Kidney glomerular epithelial cell (primary cell): ENCODE results near the gene TMEM154.
A peak's percentile ranks its signal among the peaks of the same experiment; 100 is the strongest.

Experiments
- DNase-seq: peaks from one replicate; lab custom pipeline; 2025; lab: John Stamatoyannopoulos, UW

The TMEM154 gene, protein sequence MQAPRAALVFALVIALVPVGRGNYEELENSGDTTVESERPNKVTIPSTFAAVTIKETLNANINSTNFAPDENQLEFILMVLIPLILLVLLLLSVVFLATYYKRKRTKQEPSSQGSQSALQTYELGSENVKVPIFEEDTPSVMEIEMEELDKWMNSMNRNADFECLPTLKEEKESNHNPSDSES

GRCh38 chr4:152679414-152680281 lies at the start of gene TMEM154:
Gene TMEM154 (minus strand): TSS chr4:152679997. CDS start chr4:152679933, 64 bp downstream.
- DNase-seq: peak; percentile 68

GRCh38 chr4:152729466-152729865 lies 49.7 kb upstream of the TMEM154 start:
- peak; percentile 47 for DNase-seq

GRCh38 chr4:152728343-152728742 lies 48.5 kb upstream of the TMEM154 start:
- no peak for DNase-seq

DNA sequence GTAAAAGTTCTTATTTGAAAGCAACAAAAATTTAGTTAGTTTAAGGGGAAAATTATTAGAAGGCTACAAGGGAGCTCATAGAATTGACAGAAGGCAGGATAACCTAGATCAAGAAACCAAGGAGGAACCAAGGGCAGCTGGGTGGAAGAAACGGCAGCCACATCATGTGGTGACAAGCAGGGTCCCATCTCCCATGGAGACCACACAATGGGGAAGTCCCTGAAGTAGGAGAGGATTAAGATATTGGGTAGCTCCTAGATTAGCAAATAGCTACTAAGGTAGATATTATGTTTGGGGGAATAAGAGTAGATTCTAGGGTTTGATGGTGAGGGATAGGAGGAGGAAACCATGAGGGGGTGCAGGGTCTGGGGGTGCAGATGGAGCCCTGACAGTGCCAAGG lies 48.0 kb upstream of the TMEM154 start:
- DNase-seq: no peak

DNA sequence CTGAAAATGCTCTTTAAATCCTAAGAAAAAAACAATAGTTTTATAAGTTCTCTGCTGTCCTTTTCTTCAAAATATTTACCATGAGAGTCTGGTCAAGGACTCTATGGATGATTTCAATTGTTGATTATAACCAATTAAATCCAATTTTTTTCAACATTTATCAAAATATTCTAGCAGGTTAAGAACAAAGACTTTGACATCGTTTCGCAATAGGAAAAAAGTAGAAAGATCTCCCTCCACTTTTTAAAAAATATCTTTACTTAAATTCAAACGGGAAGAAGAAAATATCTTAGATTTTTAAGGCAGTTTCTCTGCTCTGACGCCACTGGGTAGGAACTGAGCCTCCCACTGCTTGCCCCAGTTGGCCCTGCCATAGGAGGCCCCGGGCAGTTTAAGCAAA lies 44.7 kb upstream of the TMEM154 start:
- no peak for DNase-seq

- DNase-seq: no peak
These were observed 43.4 kb upstream of the TMEM154 start for GRCh38 chr4:152723236-152723635.

DNA sequence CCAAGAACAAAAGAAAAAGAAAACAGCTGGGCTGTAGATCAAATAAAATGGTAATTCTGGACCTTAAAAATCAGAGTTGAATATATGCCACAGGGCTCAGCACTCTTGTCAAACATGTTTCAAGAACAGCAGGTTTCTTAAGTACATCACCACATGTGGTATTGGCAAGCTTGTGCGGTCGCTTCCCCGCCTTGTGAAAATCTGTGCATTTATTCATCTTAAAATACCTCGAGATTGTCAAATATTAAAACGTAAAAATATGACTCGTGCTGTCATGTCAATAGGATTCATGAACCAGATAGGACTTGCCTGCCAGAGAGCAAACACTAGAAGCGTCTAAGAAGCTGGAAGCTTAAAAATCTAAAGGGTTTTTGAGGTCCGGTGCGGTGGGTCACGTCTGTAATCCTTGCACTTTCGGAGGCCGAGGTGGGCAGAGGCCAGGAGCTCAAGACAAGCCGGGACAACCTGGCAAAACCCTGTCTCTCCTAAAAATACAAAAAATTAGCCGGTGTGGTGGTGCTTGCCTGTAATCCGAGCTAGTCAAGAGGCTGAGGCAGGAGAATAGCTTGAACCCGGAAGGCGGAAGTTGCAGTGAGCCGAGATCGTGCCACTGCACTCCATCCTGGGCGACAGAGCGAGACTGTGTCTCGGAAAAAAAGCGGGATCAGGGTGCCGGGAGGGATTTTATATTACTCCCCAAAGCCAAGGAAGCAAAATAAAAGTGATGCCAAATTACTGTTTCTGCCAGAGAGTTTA lies 40.2 kb upstream of the TMEM154 start:
- DNase-seq: no peak

DNA sequence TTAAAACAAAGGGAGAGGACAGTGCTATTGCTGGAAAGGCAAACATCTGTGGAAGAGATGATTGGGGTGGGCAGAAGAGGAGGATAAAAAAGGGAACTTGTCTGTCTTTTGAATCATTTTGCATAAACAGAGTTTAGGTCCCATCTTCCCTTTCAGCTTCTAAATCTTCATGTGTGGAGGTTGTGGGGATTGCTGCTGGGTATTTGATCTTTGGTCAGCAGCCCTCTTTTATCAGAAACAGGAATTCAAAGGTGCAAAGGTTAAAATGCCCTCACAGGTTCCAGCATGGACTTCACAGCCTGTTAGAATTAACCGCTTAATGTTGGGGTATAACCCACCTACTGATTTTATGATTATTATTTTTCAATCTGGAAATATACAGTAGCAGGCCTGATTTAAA lies 39.5 kb upstream of the TMEM154 start:
- no peak for DNase-seq

DNA sequence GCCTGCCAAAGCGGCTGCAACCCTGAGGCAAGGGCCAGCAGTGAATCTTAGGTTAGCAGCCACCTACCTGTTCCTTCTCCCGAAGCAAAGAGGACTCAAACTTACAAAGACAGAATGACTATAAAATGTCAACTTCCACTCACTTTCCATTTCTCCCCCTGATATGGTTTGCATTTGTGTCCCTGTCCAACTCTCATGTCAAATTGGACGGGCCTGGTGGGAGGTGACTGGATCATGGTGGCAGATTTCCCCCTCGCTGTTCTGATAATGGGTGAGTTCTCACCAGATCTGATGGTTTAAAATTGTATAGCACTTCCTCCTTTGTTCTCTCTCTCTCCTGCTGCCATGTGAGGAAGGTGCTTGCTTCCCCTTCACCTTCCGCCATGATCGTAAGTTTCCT lies 35.3 kb upstream of the TMEM154 start:
- no peak for DNase-seq

DNA sequence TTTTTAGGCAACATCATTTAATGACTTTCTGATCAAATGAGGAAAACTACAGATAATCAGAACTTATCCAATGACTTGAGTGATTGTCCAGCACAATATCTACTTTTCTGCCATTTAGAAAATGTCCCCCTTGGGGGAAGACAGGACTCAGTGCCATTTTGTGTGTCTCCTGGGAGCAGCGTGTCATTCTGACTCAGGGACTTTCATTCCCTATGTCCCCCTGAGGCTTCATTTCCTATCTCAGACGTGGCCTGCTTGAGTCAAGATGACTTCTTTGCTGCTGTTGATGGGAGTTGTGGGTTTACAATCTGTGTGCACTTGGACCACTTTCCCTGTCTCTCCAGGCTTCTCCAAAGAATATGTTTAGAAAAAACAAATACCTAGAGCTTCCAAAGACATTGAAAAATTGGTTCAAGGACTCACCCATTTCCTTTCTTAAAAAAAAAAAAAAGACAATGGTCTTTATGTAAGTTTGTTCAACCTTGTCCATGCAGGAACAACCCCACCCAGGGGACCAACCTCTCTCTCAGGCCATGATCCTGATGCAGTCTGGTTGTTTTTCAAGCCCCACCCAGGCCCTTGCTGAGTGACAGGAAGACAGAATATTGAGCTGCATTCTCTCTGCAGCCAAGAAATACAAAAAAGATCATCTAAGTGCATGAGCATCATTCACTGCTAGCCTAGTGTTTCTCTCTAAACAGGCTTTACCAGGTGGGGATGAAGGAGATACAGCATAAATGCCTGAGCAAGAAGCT lies 34.3 kb upstream of the TMEM154 start:
- no peak for DNase-seq

- no peak for DNase-seq
These were observed 30.1 kb upstream of the TMEM154 start for GRCh38 chr4:152709675-152710438.

- no peak for DNase-seq
These were observed 29.0 kb upstream of the TMEM154 start for GRCh38 chr4:152708796-152709195.

GRCh38 chr4:152708361-152708760 lies 28.6 kb upstream of the TMEM154 start:
- DNase-seq: no peak

DNA sequence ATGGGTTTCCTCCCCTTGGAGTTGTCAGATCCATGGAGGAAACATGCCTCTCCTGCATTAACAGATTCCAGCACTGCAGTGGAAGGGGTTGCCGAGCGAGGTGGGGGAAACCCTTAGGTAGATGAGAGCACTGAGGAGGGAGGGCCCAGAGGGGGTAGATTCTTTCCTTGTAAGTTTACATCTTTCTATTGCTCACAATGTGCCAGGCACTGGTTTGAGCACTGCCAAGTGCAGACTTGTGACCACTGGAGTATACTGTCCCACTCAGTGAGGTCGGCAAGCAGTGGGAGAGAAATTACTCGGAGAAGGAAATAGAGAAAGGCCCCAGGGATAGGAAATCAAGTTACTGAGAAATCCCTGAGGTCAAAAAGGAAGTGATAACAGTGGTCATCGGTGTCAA lies 27.8 kb upstream of the TMEM154 start:
- DNase-seq: no peak

DNA sequence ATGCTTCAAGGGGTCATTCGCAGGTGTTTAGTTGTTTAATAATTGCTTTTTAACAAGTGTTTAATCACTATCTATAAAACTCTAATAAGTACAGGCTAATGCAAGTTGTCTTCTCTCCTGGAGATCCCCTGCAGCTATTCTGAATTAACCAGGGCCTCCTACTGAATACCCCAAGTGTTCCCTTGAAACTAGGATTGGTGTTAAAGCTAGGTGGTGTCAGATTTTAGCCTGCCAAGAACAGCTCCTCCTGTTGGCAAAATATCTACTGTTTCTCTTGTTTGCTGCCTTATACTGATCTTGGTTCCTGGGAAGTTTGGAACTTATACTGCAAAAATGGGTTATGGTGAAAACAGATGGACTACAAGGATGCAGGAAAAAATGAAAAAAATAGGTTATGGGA lies 26.1 kb upstream of the TMEM154 start:
- no peak for DNase-seq

- no peak for DNase-seq
These were observed 25.0 kb upstream of the TMEM154 start for GRCh38 chr4:152704788-152705187.

DNA sequence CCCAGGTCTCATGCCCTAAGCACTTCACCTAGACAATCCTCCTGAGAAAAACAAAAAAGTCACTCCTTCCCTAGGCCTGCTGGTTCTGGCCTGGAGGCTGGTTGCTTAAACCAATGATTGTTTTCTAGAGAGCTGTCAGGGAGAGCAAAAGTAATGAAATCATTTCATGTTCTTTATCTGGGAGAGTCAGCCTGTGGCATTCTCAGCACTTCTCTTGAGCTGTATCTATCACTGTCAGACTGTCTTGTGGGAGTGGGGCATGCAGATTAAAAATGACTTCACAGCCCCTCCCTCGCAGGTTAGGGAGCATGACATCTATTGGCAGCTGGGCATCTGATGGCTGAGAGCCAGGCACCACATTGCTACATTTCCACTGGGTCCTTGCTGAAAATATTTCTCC lies 20.4 kb upstream of the TMEM154 start:
- DNase-seq: peak; percentile 39

DNA sequence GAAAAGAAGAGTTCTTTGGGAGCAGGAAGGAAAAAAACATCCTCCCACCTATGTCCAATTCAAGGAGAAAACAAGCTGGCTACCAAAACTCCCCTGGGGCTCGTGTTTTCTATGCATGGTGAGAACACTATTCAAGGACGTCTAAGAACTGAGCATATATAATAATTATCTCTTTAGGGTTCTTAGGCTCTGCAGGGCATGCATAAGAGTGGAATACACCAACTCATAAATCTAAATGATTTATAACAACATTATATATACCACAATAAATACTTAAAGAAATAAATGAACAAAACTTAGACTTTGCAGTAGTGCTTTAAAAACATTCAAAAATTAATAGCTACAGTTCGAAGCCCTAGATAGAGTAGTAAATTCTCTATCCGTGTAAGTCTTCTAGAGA lies 19.5 kb upstream of the TMEM154 start:
- DNase-seq: no peak

DNA sequence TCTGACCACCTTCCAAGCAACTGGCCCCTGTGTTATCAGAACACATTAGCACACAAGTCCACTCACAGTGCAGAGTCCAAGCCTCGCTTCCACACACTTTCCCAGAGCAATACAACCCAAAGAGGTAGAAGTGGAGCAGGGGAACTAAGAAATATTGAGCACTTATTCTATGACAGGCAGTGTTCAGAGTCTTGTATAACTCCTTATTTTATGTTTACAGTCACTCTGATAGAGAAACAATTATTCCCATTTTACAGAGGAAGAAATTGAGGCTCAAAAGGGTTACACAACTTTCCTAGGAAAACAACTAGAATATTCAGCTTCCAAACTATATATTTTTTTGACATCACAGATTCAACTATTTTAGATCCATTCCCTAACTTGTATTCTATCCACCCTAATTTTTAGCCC lies 18.3 kb upstream of the TMEM154 start:
- DNase-seq: no peak

GRCh38 chr4:152697284-152698088 lies 17.7 kb upstream of the TMEM154 start:
- no peak for DNase-seq
